GM12873 (cell line): ENCODE measurements around the gene ZNF71.

Experiments
- CTCF ChIP-seq: IDR thresholded peaks from 2 replicates; pipeline ENCODE4 v1.5.1; 2012; ENCODE audit warnings: low read depth, mild to moderate bottlenecking, moderate library complexity, low read length, control low read depth; ENCODE audit not compliant: insufficient read depth; ENCODE audit errors: missing control alignments

Gene ZNF71

DNA sequence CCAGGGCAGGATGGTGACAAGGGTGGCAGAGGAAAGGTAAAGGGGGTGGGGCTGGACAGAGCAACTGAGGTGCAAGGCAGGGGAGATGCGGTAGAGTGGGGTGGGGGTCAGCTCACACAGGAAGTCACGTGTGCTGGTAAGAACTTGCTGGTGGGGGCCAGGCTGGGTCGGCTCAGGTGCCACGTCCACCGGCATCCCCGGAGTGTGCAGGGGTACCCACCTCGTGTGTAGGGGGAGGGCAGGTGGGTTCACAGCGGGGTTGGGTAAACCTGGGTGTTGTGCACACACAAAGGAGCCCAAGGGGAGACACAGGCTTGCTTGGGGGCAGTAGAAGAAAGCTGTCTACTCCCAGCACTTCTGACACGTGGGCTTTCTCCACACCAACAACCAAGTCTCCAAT is 73.6 kb downstream of the ZNF71 start:
- no peak for TF ChIP-seq CTCF

GRCh38 chr19:56670401-56670960 is 75.4 kb downstream of the ZNF71 start:
- TF ChIP-seq CTCF, result no peak

DNA sequence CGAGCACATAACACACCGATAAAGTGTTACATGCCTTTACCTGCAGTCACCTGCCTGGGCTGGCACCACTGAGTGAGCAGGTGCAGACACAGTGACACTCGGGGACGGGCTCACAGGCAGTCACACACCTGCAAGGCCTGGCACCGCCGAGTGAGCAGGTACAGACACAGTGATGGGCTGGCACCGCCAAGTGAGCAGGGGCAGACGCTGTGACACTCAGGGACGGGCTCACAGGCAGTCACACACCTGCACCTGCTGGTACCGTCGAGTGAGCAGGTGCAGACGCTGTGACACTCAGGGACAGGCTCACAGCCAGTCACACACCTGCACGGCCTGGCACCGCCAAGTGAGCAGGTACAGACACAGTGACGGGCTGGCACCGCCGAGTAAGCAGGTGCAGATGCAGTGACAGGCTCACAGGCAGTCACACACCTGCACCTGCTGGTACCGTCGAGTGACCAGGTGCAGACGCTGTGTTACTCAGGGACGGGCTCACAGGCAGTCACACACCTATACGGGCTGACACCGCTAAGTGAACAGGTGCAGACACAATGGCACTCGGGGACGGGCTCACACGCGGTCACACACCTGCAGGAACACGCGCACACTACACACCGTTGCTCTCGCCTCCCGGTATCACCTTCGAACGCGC is 76.0 kb downstream of the ZNF71 start:
- TF ChIP-seq CTCF, result no peak

GRCh38 chr19:56671613-56671994 is 76.5 kb downstream of the ZNF71 start, which contains the start of gene ZNF835:
Gene ZNF835 (minus strand): TSS chr19:56671757. CDS start chr19:56665198, 6,559 bp downstream.
- no peak for TF ChIP-seq CTCF
